ENCODE results near the gene ZNF775. TPM values are rescaled to one million over a fixed set of nuclear protein-coding genes. Genes with fewer than 3 reads are reported as not detected.
"Not testable (repeated sequence)": the region's sequence is repeated elsewhere in the genome, so short reads cannot be mapped to it uniquely, and the experiment has no call there.

ZNF775 gene
- polyA plus RNA-seq, 1 donor = 6.0 TPM

DNA sequence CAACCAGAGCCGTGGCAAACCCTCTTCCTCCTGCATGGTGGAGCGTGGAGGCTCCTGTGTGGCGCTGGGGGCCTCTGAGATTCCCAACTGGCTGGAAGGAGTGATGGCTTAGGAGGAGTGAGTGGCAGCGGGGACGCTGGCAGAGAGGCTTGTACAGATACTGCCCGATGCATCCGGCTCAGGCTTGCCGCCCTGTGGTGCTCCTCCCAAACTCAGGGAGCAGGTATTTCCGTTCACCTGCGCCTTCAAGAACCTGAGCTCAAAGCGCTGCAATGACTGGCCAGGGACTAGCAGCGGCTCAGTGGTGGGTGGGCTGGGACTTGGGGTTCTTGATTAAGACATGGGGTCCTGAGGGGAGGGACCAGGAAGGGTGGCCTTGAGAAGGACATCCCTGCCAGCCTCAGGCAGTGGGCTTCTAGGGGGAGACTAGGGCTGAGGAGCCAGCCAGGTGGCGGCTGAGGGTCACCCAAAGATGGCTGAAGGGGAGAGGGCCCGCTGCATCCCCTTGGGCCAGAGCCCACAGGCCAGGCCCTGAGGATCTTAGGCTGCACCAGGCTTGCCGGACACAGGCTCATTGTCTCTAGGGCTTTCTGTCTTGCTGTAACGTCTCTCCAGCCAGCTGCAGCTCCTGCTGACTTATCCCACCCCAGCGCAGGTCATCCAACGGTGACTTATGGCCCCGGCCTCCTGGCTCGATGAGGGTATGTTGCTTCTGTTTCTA, 3.2 kb downstream of the ZNF775 start:
- DNase-seq (ENCODE audit: low read depth) = no peak

- DNase-seq (ENCODE audit: low read depth) = no peak
These were observed 3.7 kb downstream of the ZNF775 start for GRCh38 chr7:150382844-150383225.

DNA sequence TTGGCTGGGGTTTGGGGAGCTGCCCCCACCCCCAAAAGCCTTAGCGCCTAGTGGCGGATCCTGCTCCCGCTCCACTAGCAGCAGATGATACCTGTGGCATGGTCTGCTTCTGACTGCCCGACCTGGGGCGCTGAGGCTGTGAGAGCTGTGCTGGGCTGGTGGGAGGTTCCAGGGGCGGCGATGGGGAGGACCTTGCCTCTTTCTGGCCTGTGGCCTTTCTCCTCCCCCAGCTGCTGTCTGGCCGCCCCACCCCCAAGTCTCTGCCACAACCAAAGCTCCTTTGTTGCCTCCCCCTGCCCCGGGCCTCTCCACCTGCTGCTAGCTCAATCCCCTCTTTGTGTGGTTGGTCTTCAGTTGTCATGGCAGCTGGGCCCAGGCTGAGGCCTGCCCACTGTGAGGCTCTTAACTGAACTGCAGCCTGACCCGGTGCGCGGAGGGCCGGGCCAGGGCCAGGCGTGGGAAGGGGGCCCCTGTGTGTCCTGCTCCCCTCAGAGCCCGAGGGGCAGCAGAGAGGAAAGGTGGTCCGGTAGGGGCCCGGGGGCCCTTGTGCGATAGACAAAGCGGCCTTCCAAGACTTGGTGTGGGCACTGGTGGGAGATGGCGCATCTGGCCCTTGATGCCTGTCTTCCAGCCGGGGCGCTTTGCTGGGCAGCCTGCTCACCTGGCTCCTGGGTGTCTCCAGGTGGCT, 4.7 kb downstream of the ZNF775 start:
- DNase-seq (ENCODE audit: low read depth) = no peak

GRCh38 chr7:150384406-150385301, 5.5 kb downstream of the ZNF775 start:
- DNase-seq (ENCODE audit: low read depth) = no peak

DNA sequence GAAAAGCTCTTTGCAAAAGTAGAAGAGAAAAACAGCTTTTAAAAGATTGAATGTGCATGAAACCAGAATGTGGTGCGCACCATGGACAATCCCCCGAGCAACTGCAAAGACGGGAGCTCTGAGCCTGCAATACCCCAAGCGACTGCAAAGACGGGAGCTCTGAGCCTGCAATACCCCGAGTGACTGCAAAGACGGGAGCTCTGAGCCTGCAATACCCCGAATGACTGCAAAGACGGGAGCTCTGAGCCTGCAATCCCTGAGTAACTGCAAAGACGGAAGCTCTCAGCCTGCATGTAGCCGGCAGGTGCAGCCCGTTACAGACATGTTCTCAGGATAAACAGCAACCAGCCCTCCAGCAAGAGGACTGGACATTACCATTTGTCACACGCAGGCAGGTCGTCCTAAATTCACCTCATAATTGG, 6.2 kb downstream of the ZNF775 start:
- DNase-seq (ENCODE audit: low read depth) = no peak

DNA sequence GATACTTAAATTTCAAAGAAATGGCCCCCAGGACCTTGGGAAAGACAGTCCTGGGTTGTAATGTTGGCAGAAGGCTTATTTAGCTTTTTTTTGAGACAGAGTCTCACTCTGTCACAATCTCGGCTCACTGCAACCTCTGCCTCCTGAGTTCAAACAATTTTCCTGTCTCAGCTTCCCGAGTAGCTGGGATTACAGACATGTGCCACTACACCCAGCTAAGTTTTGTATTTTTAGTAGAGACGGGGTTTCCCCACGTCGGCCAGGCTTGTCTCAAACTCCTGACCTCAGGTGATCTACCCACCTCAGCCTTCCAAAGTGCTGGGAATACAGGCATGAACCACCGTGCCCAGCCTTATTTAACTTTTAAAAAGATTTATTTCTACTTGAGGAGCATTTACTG, 6.8 kb downstream of the ZNF775 start:
- DNase-seq (ENCODE audit: low read depth) = not testable (repeated sequence)

- no peak for DNase-seq (ENCODE audit: low read depth)
These were observed 9.2 kb downstream of the ZNF775 start for GRCh38 chr7:150388306-150388705.

- no peak for DNase-seq (ENCODE audit: low read depth)
These were observed 9.8 kb downstream of the ZNF775 start for GRCh38 chr7:150388709-150389531.

DNA sequence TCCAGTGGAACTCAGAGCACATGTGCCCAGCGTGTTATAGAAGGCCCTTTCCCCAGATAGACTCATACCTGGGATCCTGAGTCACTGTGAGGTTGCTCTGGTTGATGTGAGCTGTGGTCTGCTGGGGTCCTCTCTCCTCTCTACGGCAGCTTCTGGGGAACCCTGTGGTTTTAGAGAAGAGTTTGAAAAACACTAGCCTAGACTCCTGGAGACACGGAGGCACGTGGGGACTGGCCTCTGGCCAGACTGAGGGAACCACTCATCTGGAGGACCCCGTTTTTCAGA, 10.3 kb downstream of the ZNF775 start:
- no peak for DNase-seq (ENCODE audit: low read depth)

DNA sequence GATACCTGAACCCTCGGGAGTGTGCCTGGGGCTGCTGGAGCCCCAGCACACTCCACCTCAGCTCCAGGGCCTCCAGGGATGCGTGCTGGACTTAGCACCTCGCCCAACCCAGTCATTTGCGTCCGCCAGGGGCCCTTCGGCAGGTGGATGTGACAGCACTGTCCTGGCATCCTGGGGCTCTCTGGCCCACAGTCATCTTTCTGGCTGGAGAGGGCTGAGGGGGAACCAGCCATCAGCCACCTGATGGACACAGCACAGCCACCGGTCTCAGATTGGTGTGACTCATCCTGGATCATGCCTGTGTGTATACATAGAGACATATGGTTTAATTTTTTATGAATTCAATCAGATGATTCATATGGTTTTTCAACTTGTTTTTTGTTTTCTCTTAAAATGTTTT, 11.1 kb downstream of the ZNF775 start:
- DNase-seq (ENCODE audit: low read depth) = no peak

- no peak for DNase-seq (ENCODE audit: low read depth)
These were observed 14.2 kb downstream of the ZNF775 start for GRCh38 chr7:150393325-150393724.

GRCh38 chr7:150396426-150396825, 17.3 kb downstream of the ZNF775 start:
- no peak for DNase-seq (ENCODE audit: low read depth)

- no peak for DNase-seq (ENCODE audit: low read depth)
These were observed 17.7 kb downstream of the ZNF775 start for GRCh38 chr7:150396851-150397260.

DNA sequence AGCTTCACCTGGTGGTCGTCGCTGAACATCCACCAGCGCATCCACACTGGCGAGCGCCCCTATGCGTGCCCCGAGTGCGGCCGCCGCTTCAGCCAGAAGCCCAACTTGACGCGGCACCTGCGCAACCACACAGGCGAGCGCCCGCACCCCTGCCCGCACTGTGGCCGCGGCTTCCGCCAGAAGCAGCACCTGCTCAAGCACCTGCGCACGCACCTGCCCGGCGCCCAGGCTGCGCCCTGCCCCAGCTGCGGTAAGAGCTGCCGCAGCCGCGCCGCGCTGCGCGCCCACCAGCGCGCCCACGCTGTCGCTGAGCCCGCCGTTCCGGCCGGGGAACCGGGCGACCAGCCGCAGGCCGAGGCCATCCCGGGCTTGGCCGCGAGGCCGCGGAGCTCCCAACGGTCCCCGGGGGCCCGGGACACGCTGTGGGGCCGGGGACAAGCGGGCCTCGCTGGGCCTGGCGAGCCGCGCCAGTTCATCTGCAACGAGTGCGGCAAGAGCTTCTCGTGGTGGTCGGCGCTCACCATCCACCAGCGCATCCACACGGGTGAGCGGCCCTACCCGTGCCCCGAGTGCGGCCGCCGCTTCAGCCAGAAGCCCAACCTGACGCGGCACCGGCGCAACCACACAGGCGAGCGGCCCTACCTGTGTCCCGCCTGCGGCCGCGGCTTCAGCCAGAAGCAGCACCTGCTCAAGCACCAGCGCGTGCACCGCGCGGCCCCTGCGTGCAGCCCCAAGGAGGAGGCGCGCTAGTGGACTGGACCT, 18.4 kb downstream of the ZNF775 start:
- DNase-seq (ENCODE audit: low read depth) = no peak

DNA sequence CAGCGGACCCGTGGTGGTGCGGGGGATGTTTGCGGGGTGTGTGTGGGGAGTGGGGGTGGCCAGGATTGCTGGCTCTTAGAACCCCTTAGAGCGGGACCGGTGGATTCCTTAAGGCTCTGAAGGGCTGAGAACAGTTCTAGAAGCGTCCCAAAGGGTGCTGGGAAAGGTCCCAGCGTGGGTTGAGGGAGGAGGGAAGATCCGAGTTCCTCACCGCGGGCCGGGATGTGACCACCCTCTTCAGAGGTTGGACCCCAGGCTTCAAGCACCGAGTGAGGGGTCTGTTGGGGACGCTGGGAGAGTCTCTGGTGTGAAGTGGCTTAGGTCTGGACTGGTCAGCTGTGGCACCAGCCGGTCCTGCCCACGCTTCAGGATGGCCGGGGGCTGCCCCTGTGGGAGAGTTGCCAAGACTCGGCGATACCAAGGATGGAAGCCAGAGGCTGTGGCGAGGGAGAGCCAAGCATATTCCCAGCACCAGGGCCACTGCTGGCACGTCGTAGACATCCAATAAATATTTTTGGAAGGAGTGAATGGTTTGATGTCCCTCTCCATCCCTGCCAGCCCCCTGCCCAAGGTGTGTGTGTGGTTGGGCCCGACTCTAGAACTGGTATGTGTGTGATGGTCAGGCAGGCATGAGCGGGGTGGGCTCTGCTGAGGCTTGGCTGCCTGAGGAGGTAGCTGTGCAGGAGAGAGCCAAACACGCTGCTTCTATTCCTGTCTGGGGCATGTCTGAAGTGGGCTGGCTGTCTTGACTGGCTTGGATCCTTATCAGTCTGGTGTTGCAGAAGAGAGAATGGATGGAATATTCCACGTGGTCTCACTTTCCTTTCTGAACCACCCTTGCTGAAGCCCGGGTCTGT, 19.2 kb downstream of the ZNF775 start:
- DNase-seq (ENCODE audit: low read depth) = no peak

- DNase-seq (ENCODE audit: low read depth) = no peak
These were observed 19.8 kb downstream of the ZNF775 start for GRCh38 chr7:150398965-150399320.

- no peak for DNase-seq (ENCODE audit: low read depth)
These were observed 20.4 kb downstream of the ZNF775 start for GRCh38 chr7:150399421-150400007.

- DNase-seq (ENCODE audit: low read depth) = no peak
These were observed 21.1 kb downstream of the ZNF775 start for GRCh38 chr7:150400008-150400787.

All from forelimb muscle (tissue), 1 donor.